Measurements from ENCODE around the gene SLC6A11.

The SLC6A11 gene

DNA sequence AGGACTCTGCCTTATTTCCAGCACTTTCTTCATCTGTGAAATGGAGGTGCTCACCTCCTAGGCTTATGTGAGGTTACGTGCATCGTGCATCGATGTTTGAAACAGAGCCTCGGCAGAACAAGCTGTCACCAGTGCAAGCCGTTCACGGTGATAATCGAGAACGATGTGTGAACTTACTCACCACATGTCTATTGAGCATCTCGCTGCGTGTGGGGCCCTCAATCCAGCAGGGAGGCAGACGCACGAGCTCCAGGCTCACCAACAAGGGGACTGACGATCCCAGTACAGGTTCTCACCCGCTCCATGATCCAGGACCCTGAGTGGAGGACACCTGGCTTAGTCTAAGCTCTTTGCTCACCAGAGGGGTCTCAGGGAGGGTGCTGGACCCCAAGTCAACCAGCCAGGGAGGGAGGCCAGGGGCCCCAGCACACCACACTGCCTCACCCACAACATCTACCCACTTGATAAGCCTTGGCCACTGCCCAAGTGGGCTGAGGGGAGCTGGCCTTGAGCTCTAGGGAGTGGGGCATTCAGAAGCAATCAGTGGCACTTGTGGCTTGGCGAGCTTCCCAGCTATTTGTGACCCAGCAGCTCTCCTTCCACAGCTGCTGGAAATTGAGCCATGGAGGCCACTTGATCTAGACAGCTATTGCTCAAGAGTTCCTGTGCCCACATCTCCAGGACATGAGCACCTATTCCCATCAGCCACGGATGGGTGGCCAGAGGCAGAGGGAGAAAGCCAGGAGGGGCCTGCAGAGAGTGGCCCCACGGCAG lies 142.1 kb downstream of the SLC6A11 start:
- no peak for DNase-seq

DNA sequence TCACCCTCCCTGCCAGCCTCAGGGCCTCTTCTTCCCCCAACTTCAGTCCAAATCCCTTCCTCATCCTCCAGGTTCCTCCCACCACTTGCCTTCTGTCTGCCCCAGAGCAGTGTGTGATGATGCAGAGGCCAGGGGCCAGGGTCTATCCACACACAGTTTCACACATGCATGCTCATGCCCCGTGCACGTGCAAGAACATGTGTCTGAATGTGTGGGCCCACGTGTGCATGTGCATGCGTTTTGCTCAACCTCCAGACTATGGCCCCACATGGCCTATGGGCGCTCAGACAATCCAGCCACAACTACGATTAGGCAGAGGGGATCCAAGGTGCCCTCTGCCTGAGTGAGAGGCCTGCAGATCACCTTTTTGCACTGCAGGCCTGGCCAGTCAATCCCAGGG lies 144.2 kb downstream of the SLC6A11 start:
- no peak for DNase-seq

DNA sequence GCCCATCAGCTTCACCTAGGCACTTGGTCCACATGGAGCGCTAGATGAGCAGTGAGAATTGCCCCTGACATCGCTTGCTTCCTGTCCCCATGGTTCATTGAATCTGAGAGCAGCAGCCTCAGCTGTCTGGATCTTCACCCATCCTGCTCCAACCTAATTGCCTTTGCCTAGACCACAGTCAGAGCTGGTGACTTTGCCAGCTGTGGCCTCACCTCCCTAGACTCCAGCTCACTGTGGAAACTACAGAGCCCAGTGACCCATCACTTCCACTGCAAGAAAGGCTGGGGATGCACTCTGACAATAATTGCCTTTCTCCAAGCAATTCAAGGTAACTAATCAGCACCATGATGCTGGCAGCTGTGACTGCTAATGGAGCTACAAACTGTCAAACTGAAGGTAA lies 145.9 kb downstream of the SLC6A11 start:
- no peak for DNase-seq

DNA sequence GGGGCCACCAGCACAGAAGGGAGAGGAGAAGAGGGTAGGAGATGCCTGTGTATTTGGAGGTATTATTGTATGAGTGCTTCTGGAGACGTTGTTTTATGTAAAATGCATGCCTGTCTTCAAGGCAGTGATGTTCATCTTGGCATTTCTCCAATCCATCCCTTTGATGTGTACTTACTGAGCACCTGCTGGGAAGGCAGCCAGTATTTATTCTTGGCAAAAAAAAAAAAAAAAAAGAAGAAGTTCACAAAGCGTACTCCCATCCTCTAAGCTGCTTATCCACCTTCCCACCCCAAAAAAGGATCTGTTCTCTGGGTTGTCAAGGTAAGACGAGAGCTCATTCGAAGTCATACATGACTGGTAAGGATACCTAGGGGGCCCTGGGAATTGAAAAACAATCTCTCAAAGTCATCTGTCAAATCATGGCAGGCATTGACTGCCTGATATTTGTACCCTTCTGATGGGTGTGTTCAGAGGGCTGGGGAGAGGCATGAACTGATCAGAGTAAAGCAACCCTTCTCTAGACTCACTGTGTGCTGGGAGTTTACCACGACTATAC lies 146.5 kb downstream of the SLC6A11 start:
- no peak for DNase-seq

DNA sequence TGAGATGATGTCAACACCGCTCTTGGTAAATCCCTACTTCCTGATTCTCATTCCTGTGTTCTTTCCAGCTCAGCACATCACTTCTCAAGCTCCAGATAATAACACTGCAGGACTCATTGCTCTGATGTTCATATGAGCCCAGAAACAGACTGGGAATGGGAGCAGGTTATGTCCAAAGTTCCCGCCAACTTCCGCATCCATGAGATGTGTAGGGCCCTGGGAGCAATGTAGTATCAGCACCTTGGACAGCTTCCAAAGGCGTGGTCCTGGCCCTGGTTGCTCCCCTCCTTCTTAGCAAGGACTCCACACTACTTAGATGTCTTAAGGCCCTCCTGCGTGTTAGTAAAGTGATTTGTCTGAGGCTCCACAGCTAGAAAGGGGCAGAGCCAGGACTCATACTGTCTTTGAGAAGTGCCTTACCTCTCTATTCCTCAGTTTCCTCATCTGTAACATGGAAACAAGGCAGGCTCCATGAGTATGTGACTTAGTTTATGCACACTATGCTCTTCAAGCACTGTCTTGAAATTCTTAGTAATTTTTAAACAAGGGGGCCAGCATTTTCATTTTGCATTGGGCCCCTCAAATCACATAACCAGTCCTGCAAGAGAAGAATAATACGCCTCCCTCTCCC lies 148.6 kb downstream of the SLC6A11 start:
- DNase-seq, result no peak

DNA sequence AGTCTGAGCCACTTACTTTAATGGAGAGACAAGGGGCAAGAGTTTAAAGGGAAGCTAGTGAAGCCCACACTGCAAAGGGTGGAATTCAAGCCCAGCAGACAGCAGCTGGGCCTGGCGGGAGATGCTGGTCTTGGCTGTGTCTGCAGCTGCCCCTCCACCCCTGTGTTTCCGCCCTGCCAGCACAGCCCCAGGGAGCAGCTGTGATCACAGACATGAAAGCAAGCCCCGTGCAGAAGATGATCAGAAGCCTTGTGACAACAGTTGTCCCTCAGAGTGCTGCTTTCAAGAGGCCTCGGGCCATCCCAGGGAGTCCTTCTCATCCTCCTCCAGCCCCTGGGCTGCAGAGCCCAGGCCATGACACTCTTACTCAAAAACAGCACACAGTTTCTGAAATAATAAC lies 152.4 kb downstream of the SLC6A11 start:
- no peak for DNase-seq

DNA sequence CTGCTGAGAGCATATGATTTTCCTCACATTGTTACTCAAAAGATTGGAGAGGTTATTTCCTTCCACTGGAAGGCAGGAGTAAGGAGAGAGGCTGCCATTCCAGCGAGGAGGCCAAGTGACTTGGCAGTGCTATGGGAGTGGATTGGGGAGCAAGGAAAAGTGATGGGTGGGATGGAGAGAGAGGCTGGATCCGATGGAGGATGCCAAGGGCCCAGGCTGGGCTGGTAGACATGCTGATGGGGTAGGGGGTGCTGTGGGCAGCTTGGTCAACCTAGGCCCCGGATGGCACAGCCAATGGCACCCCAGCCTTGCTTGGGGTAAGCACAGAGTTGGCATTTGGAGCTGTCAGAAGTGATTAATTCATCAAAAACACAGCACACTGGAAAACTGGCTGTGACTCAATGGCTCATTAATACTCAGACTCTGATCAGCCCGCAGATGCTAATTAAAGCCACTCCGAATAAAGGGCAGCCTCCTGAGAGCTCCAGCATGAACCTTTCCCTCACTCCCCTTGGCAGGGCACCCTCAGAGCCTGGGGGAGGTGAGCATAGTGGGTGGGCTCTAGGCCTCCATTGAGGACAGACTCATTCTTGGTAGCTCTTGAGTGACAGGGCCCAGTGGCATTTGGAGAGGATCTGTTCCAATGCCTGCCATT lies 154.4 kb downstream of the SLC6A11 start:
- no peak for DNase-seq

DNA sequence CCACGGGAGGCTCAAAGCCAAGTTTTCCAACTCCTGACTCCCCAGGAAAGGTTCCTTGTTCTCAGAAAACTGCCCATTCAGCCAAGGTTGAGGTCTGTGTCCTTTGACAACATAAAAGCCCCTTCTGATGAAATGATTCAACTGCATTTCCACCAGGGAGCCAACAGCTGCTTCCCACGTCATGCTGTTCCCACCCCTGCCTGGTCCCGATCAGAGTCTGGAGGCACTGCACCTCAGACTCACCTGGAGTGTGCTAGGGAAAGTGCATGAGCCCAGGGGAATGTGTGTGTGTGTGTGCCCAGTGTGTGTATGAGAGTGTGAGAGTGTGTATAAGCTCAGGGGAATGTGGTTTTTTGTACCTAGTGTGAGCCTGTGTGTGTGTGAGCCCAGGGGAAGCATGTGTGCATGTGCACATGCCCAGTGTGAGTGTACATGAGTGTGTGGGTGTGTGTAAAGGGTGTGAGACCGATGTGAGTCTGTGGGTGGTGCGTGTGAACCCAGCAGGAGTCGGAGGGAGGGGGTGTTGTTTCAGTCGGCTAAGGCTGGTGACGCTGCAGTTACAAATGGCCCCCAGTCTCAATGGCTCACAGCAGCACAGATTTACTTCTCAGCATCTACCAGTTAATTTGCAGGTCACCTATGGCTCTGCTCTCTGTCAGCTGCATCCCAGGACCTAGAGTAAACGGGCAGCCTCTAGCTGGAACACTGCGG lies 156.2 kb downstream of the SLC6A11 start:
- DNase-seq, result no peak

DNA sequence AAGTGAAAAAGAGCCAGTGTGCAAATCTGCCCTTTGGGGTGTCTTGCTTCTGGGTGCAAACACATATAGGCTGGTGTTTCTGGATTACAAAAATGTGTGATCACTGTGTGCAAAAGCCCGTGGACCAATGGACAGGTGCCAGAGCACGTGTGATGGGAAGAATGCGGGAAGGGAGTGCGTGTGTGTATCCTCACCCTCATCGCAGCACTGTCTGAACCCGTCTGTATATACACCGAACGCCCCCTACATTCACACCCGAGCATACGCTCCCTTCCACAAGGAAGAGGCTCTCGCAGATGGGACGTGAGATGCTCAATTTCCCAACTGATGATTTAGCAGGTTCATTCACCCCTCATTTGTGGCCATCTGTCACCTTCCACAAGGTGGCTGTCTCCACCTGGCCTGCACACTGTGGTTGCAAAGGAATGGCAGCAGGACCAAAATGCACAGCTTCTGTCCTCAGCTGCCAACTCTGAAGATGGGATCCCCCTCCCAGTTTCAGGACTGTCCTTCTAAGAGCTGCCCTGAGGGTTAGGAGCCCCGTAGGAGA lies 157.1 kb downstream of the SLC6A11 start:
- no peak for DNase-seq

DNA sequence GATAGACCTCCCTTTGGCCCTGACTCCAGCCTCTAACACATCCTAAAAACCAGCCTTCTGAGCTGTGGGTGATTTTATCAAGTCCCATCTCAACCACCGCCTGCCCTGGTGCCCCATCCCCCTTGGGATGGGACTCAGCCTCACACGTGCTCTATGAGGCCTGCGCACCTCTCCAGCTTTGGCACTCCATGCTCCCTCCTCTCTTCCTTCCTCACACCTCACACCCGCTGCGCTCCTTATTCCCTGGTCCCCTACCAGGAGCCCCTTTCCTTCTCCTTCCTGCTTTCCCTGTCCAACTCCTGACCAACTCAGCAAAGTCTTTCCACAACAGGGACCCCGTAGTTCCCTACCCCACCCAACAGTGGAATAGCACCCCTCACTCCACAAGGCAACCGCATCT lies 158.1 kb downstream of the SLC6A11 start:
- DNase-seq, result no peak

DNA sequence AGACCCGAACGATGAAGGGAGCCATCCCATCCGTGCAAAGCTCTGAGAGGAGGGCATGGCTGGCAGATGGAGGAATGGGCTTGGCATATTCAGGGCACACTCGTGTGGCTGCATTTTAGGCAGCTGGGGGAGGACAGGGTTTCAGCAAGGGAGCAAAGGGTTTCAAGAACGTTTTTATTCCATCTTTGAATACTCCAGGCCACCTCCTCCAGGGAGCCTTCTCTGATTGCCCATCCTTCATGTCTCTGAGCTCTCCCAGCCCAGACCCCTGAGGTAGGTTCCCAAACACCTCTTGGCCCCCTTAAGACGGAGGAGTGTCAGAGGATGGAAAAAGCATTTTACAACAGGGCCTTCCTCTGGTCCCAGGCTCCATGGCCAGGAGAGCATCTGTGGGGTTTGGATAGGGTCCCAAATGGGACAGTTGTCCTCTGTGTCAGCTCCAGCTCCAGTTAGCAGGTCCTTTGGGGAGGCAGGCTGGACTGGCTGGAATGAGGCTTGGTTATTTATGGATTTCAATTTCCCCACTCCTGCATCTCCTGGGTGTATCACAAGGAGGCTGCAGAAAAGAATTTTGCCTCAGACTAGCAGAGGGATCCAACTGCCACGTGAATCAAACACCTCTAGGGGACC lies 158.8 kb downstream of the SLC6A11 start:
- no peak for DNase-seq

DNA sequence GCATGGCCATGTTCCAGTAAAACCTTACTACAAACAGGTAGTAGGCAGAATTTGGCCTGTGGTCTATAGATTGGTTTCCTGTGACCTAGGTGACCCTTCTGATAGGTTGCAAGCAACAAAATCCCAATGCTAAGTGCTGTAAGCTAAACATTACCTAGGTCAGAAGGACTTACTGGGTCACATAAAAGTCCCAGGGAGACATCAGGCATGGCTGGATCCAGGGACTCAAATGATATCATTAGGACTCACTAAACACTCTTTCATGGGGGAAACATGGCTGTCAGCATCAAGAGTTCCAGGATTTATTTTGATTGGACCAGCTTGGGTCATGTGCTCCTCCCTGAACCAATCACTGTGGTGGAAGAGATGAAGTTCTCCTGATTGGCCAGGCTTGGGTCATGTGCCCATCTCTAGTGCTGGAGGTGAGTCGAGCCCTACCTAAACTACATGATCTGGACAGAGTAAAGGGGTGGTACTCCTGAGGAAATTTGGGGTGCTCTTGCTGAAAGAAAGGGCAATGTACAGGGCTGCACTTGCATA lies 159.7 kb downstream of the SLC6A11 start:
- no peak for DNase-seq

DNA sequence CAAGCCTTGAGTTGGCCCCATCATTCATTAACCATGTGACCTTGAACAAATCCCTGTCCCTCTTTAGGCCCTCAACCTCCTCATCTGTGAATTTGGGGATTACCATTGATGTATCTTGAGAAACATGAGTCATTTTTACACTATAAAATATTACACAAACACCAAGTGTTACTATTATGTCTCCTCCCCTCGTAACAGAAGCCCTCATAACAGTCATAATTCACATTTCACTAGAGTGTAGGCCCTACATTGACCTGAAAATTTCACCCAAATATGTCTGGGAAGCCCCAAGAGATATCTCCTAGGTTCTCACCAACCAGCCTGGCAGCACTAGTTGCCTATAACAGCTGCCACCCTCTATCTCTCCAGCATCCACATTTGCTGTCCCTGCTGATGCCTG lies 160.7 kb downstream of the SLC6A11 start:
- DNase-seq, result no peak

DNA sequence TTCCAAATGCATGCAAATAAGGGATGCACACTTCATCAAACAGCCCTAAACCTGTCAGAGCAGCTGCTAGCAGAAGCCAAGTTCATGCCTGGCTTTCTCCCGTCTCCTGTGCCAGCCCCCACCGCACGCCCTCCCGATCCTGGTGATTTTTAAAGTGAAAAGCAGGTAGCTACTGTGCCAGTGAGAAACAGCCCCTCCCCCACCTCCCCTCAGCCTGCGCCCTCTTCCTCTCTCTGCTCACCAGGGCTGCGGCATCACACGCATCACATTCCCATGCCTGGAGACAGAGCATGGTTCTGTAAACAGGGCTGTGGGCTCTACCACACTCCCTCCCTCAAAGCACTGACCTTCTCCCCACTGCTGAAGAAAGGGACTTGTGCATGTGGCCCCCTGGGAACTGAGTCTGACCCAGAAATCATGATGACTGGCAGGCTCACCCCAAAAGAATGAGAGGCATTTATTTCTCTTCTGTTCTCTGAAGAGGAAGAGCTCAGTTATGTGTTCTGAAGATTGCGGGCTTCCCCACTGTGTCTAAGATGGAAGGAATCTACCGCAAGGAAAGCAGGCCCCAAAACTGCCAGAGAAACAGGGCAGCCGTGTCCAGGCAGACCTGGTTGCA lies 162.0 kb downstream of the SLC6A11 start:
- no peak for DNase-seq

DNA sequence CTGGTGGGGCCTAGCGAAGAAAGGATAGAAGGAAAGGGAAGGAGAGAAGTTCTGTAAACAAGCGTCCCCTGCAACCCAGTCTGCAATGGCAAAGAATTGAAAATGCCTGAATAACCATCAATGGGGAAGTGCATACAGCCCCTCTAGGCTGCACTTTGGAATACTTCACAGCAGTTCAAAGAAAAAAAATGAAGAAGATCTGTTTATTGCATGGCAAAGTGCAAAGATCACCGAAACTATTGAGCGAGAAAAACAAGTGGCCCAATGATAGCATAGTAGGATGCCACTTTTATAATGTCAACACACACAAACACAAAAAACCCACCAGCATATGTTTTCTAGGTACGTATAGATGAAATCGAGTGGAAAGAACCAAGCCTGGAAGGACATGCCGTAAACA lies 162.9 kb downstream of the SLC6A11 start:
- no peak for DNase-seq

DNA sequence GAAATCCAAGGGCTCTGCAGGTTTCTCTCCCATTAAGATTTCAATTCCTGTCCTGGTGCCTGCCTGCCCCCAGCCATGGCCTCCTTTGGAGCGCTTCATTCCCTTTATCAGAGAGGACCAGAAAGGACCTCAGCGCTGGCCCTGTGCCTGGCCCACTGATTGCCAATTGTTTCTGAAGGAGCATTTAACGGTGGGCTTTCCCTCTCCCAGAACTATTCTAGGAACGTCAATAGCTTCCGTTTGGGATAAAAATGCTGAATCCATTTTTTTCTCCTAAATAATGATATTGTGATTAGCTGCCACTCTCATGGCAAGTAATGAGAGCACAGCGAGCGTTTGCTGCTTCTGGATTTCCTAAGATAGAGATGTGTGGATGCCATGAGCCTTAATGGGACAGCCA lies 164.3 kb downstream of the SLC6A11 start:
- no peak for DNase-seq

DNA sequence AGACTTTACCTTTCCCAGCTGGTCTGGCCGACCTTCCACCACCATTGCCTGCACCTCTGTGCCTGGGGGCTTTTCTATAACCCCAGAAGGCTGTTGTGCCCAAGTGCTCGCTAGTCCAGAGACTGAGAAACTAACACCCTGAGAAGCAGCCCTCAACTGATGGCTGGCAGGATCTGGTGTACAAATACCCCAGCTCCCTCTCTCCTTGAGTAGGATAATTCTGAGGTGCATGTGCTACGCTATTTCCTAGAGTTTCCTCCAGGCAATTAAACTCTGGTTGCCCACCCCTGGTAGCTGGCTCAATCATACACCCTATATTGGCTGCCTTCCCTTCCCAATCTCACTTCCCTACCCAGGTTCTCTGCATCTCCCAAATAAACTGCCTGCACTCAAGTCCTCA lies 165.0 kb downstream of the SLC6A11 start:
- no peak for DNase-seq

DNA sequence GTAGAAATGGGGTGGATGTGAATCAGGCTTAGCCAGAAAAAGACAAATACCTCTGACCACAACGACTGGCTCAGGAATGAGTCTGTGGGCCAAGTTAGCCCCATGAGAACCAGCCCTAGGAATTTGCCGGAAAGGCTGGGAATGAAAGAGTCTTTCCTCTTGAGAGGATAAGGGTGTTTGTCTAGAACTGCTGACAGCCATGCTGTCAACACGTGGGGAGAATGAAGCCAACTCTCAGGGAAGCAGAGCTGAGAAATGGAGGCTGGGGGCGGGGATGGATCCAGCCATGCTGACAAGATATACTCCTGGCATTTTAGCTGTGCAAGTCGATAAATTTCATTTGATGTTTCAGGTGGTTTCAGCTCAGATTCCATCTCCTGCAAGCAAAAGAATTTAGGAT lies 165.9 kb downstream of the SLC6A11 start:
- DNase-seq, result no peak

DNA sequence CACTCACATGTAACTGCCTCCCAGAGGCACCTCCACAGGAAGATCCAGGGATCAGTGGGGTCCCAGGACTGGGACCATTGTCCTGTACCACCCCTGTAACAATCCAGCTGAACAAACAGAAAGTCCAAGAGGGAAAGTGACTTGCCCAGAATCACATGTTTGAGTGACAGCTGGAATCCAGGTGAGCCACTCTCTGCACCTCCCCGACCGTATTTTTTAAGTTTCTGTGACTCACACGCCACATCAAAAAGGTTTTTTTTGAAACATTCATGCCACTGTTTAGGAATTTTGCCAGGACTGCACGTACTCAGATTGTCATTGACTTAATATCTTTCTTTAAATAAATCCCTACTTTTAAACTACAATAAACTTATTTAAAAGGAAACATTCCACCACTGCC lies 166.8 kb downstream of the SLC6A11 start:
- no peak for DNase-seq

DNA sequence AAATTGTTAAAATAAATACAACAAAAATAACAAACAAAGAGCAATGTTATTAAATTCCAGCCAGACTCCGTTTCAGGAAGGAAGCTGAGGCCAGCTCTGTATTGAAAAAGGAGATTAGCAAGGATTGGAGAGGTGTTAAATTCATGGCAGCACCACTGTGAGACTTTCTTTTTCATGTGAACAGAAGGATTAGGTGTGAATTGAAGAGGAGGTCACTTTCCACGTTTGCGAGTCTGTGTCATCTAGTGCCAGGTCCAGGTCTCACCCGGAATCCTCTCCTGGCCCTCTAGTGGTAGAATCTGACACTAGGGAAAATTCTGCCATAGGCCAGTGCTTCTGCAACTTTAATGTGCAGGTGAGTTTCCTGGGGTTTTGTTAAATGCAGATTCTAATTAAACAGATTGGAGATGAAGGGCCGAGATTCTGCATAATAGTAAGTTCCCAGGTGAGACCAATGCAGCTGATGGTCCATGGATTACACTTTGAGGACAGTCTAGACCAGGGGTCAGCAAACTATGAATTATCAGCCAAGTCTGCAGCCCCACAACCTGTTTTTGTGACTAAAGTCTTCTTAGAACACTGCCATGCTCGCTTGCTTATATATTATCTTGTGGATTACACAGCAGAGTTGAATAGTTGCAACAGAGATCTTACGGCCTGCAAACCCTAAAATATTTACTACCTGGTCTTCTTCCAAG lies 167.3 kb downstream of the SLC6A11 start:
- DNase-seq, result no peak

DNA sequence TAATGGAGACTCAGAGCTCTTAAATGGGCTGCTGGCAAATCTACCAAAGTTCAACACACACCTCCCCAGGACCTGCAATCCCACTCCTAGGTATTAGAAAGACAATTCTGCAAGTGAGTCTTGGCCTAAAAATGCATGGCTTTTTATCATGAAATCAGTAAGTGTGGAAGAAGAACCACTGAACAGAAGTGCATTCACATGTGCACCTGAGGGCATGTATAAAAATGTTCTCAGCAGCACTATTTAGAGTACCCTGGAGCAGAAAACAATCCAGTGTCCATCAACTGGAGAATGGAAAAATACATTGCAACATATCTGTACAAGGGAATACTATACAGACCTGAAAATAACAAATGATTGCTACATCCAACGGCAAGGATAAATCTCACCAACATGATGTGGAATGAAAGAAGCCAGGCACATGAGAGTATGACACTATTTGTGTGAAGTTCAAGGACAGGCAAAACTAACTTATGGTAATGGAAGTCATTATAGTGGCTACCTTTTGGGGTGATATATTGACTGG lies 168.4 kb downstream of the SLC6A11 start:
- DNase-seq, result no peak
